HepG2 (cell line): ENCODE results near the gene RABEP1.

ENCODE experiments used
- CBFB ChIP-seq: sonication (generic); formaldehyde crosslinking; IDR thresholded peaks from 2 replicates; pipeline ENCODE4 v1.4.0; 2020; ENCODE audit warnings: missing genetic modification reagents
- HOXA3 ChIP-seq: sonication (generic); formaldehyde crosslinking; IDR thresholded peaks from 2 replicates; pipeline ENCODE4 v1.5.0; 2020; ENCODE audit warnings: missing genetic modification reagents
- POGK ChIP-seq: sonication (generic); formaldehyde crosslinking; conservative IDR thresholded peaks from 2 replicates; pipeline ENCODE4 v1.8.0; 2022; ENCODE audit warnings: mild to moderate bottlenecking, moderate library complexity, missing genetic modification reagents
- PRDM15 ChIP-seq: sonication (generic); formaldehyde crosslinking; IDR thresholded peaks from 2 replicates; pipeline ENCODE4 v1.4.0; 2020; ENCODE audit warnings: missing genetic modification reagents
- THAP7 ChIP-seq: sonication (generic); formaldehyde crosslinking; IDR thresholded peaks from 2 replicates; pipeline ENCODE4 v1.8.1; 2023; ENCODE audit warnings: mild to moderate bottlenecking, missing genetic modification reagents
- ZNF335 ChIP-seq: sonication (generic); formaldehyde crosslinking; IDR thresholded peaks from 2 replicates; pipeline ENCODE4 v1.4.0; 2020; ENCODE audit warnings: missing genetic modification reagents

- no peak for TF ChIP-seq CBFB (CRISPR knock-in tag)
- TF ChIP-seq PRDM15 = no peak
- TF ChIP-seq POGK (CRISPR knock-in tag) = no peak
- TF ChIP-seq HOXA3 = no peak
- TF ChIP-seq ZNF335 (CRISPR knock-in tag) = no peak
- no peak for TF ChIP-seq THAP7
These were observed 83.7 kb downstream of the RABEP1 start for GRCh38 chr17:5365831-5366230.
